HG03571 (cell line): Measurements from ENCODE around the gene YPEL5.

Experiments used
- ATAC-seq: cut with Tn5 transposase; IDR thresholded peaks from one replicate; pipeline ENCODE4 v1.9.1; 2021; ENCODE audit not compliant: unreplicated experiment

Gene YPEL5

DNA sequence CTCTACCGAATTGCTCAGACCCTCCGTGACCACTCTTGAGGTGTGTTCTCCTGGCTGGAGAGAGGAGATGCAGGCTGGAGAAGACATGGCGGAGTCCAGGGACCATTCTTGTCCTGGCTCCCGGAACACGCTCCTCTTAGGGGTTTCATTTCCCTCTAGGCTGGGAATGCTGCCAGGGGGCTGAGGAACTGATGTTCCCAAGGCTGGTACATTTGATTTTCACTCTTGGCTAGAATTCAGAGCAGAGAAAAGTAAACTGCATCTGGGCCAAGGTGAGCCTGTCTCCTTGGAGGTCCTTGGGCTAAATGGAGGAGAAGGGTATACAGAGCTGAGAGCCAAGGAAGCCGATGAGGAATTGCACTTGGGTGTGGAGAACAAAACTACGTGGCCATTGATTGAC, 56.3 kb downstream of the YPEL5 start:
- no peak for ATAC-seq

DNA sequence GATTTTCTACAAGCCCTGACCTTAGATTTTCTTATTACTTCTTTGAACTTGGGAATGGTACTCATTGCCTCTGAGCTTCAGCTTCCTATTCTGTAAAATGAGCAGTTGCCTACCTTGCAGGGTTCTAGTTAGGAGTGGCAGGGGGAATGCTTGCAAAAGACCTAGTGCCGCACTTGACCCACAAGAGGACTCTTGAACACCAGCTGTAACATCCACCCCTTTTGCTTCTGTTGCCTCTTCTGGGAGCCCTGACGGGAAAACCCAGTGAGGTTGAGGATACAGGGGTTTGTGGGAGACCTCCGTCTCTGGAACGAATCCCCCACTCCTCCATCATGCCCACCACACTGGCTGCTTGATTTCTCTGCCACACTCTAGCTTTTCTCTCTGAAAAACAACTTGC, 57.5 kb downstream of the YPEL5 start:
- no peak for ATAC-seq

DNA sequence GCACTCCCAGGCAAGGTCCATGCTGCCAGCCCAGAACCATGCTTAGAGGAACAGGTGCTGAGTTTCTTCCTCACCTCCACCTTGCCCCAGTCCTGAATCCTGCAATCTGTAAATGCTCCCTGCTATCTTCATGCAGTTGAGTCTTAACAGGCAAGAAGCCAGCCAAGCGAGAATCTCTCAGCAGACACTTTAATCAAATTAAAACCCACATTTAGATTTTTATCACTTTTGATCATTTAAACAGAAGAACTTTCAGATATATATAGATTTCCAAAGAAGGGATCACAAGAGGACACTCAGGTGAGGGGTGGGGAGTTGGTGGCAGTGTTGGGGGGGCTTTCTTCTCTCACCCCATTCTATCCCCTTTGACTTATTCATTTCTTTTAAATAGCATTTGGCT, 58.6 kb downstream of the YPEL5 start:
- no peak for ATAC-seq

DNA sequence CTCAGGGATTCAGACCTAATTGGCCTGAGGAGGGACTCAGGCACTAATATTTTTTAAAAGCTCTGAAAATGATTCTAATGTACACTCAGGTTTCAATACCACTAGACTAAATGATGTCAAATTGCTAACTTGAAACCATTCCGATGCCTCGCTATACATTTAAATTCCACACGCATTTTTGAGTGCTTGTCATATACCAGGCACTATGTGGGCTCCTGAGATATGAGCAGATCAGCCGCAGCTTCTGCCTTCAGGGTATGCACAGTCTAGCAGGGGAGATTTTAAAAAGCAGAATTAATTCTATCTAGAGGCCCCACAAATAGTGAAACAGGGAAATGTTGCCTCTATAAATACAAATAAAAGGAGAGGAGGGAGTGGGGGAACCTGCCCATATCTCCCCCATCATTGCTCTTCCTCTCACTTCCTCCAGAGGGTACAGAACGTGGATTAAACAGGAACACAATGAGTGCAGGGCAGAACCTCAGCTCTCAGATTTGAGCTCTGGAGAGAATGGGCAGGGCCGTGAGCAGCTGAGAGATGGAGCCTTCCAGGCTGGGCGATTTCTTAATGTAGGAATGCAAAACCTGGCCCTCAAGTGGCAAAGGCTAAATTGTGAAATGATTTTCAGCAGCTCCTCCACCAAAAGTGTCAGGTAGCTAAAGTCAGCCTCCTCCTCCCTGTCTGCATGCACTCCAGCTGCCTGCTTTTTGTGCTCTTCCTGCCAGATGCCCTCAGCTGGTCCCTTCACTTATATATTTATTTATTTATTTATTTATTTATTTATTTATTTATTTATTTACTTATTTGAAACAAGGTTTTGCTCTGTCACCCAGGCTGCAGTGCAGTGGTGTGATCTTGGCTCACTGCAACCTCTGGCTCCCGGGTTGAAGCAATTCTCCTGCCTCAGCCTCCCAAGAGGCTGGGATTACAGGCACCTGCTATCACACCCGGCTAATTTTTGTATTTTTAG, 59.9 kb downstream of the YPEL5 start:
- ATAC-seq, result no peak

DNA sequence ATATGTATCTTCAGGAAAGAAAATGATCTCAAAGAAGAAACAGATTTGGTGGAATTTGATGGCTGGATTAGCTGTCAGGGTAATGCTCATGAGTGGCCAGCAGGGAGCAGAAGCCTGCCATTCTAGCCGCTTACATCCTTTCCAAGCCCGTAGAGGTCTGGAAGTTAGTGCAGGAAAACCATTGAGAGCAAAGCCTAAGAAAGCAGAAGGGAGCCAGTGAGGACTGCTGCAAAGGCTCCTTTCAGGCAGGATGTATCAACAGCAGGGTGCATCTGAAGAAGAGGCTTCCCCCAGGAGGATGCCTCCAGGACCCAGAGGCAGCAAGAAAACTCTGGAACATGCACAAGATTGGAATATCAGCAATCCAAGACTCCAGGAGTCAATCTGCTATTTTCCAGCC, 61.6 kb downstream of the YPEL5 start:
- no peak for ATAC-seq

GRCh38 chr2:30209227-30209626, 62.4 kb downstream of the YPEL5 start:
- ATAC-seq, result no peak
